ENCODE measurements around the gene TNFAIP1.

The TNFAIP1 gene

GRCh38 chr17:28370744-28371103 is 35.2 kb downstream of the TNFAIP1 start:
- DNase-seq = no peak

DNA sequence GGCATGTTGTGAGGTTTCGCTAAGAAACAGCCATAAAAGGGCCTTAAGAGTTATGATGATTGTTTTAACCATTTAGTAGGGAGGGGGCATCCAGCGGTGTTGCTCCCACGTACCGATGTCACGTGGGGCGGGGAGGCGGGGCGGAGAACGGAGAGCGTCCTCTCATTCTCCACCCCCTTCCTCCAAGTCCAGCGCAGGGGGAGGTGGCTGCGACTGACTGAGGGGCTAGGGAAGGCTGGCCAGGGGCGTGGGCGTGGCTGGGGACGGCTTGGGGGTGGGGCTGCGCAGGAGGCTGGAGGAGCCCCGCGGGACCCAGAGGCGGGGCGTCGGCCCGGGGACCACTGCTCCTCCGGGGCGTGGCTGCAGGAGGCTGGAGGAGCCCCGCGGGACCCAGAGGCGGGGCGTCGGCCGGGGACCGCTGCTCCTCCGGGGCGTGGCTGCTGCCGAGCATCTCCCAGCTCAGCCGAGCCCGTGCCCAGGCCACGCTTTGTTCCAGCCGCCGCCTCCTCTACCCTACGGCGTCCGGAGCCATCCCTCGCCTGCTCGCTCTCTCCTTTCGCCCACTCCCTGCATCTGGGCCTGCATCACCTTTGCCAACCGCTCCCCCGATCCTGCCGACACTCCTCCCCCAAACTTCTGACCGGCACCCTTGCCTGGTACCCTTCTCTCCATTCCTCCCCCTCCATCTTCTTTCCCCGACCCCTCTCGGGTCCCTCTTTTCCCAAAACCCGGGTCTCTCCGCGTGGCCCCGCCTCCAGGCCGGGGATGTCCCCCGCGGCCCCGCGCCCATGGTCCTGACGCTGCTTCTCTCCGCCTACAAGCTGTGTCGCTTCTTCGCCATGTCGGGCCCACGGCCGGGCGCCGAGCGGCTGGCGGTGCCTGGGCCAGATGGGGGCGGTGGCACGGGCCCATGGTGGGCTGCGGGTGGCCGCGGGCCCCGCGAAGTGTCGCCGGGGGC is 36.0 kb downstream of the TNFAIP1 start, which contains the start of gene SARM1:
TSS of gene SARM1 (plus strand) at position 450 of the 958 bp plus-strand sequence. CDS start at position 789, 339 bp downstream.
- peak in 53 of 56 donors; percentile 24 to 92 (median 67) for DNase-seq

DNA sequence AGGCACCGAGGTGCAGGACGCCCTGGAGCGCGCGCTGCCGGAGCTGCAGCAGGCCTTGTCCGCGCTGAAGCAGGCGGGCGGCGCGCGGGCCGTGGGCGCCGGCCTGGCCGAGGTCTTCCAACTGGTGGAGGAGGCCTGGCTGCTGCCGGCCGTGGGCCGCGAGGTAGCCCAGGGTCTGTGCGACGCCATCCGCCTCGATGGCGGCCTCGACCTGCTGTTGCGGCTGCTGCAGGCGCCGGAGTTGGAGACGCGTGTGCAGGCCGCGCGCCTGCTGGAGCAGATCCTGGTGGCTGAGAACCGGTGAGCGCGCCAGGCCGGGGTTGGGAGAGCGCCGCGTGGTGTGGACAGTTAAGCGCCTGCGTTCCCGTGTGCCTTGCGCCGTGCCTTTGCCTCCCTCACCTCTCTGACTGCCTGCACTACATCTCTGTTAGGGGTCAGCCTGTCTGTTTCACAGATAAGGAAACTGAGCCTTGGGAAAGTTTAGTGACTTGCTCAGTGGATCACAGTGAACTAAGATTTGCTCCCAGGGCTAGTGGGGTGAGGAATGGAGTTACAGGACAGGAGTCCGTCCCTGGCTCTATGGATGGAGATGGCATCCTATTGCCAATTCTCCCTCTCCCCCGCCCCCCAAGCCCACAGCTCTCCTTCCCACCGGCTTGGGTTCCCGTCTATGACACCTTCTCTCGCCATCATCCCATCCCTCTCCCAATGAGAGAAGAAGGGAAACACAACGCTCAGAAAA is 36.8 kb downstream of the TNFAIP1 start:
- DNase-seq = peak in 13 of 56 donors; percentile 16 to 54 (median 41)

DNA sequence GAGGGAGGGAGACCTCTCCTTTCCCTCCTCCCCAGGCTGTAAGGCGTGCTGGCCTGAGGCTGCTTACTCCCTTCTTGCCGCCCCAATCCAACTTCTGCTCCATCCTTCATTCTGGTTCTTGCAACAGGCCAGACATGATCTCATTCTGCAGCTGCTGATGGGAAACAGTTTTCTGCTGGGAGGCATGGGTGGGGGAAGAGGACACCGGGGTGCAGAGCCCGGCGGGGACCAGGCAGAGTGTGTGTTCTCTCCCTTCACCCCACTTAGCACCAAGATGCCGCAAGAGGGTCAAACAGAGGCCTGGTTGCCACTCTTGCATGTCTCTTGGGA is 37.3 kb downstream of the TNFAIP1 start:
- DNase-seq = no peak

DNA sequence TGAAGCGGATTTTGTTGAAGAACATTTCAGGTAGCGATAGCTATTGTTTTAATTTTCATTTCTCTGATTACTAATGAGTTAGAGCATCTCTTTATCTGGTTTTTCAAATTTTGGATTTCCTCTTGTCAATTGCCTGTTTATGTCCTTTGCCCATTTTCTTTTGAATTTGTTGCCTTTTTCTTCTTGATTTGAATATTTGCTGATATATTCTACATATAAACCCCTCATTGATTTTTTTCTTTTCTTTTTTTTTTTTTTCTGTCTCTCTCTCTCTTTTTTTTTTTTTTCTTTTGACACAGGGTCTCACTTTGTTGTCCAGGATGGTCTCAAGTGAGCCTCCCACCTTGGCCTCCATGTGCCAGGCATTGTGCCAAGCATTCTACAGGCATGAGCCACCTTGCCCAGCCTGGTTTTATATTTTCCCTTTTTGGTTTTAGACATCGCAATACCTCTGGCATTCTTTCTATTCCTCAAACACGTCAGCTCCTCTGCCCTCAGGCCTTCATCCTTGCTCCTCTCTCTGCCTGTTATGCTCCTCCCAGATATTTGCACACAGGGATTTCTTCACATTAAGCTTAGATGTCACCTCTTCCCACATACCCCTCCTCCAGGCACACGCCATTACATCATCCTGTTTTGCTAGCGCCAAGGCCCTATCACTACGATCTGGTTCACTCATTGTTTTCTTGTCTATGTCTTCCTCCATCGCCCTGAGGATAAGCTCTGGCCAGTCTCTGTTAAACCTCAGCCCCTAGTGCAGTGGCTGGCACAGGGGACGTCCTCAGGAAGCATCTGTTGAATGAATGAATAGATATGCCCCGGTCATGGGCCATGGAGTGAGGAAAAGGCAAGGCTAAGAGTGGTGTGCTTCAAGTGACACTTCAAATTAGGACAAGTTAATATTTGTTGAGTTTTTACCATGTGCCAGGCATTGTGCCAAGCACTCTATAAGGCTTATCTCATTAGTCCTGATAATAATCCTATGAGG is 44.5 kb downstream of the TNFAIP1 start:
- DNase-seq = no peak

GRCh38 chr17:28381141-28381825 is 45.7 kb downstream of the TNFAIP1 start:
- DNase-seq = peak in 10 of 56 donors; percentile 16 to 59 (median 38)

GRCh38 chr17:28384281-28385036 is 48.9 kb downstream of the TNFAIP1 start:
- peak in 1 of 56 donors; percentile 13 for DNase-seq

GRCh38 chr17:28385037-28385400 is 49.5 kb downstream of the TNFAIP1 start:
- no peak for DNase-seq

GRCh38 chr17:28385406-28385805 is 49.8 kb downstream of the TNFAIP1 start:
- DNase-seq = no peak

DNA sequence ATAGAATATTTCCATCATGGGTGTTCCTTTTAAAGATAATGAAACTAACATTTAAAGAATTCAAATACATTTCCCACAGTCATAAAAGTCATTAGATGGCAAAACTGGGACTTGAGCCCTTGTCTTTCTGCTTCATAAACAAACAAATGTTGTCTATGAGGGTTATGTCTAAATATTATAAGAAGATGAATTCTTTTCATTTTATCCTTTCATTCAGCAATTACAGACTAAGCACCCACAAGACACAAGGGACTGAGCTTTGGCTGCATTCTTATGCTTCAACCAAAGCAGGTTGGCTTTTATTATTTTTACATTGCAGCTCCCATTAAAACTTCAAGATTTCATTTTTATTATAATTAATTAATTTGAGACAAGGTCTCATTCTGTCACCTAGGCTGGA is 50.8 kb downstream of the TNFAIP1 start:
- DNase-seq = no peak

DNA sequence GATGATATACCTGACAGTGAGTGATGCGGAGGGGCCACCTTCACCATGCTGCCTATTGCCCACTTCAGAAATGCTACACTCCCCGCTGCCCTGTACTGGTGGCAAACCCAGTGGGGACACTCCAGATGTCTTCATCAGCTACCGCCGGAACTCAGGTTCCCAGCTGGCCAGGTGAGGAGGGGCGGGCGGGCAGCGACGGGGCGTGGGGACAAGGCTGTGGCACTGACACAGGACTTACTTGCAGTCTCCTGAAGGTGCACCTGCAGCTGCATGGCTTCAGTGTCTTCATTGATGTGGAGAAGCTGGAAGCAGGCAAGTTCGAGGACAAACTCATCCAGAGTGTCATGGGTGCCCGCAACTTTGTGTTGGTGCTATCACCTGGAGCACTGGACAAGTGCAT is 52.5 kb downstream of the TNFAIP1 start:
- DNase-seq = no peak

DNA sequence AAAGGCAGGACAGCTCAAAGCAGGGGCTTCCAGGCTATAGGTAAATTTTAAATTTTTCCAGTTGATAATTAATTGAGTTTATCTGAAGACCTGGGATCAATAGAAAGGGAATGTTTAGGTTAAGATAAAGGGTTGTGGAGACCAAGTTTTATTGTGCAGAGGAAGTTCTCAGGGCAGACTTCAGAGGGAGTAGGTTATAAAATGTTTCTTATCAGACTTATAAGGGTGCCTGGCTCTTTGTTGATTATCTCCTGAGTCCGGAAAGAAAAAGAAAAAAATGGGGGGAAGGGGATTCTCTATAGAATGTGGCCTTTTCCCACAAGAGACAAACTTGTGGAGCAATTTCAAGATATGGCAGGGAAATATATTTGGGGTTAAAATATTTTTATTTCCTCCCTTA is 54.6 kb downstream of the TNFAIP1 start:
- DNase-seq = no peak

- no peak for DNase-seq
Measured at GRCh38 chr17:28390563-28390962, 55.0 kb downstream of the TNFAIP1 start.

GRCh38 chr17:28390984-28391383 is 55.4 kb downstream of the TNFAIP1 start:
- no peak for DNase-seq

DNA sequence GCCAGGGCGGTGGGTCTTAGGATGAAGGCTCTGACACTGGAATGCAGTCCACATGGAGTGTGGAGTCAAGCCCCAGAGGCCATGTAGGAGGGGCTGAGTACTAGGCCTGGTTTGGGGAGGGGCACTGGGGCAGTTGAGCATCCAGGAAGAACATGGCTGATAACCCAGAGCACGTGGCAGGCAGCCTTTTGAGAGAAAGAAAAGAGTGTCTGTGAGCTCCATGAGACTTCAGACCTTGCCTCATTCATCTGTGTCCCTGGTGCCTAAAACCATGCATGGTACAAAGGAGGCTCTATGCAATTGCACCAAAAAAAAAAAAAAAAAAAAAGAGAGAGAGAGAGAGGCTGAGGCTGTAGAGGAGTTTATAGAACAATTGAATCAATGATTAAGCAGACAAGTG is 55.8 kb downstream of the TNFAIP1 start:
- no peak for DNase-seq

DNA sequence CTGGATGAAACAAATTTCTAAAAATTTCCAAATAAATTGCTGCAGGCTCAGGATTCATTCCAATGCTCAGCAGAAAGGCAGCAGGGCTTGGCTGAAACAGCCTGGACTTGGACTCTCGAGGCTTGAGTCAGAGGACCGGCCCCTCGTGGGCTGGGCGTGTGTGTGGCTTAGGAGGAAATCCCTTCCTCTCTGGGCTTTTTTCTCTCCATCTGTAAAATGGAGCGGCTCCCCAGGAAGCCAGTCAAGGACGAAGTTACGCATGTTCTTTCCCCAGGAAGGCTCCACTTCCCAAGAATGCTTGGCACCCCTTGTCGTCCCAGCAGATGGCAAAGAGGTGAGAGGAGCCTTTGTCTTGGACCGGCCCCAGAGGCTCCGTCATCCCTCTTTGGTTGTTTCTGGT is 56.9 kb downstream of the TNFAIP1 start:
- no peak for DNase-seq

GRCh38 chr17:28394337-28395116 is 59.0 kb downstream of the TNFAIP1 start:
- DNase-seq = no peak

- DNase-seq = no peak
Measured at GRCh38 chr17:28395426-28395825, 59.9 kb downstream of the TNFAIP1 start.

DNA sequence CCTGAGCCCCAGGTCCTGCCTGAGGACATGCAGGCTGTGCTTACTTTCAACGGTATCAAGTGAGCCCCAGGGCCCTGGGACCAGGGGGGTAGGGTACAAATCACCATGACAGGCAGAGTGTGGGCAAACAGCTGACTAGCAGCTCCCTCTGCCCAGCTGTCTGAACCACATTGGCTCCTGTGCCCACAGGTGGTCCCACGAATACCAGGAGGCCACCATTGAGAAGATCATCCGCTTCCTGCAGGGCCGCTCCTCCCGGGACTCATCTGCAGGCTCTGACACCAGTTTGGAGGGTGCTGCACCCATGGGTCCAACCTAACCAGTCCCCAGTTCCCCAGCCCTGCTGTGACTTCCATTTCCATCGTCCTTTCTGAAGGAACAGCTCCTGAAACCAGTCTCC is 60.4 kb downstream of the TNFAIP1 start:
- DNase-seq = no peak
